Measurements from ENCODE around the gene GHITM. TPM values are rescaled to one million over a fixed set of nuclear protein-coding genes. Genes with fewer than 3 reads are reported as not detected.

The GHITM gene
- total RNA-seq, 1 experiment from 2014 or later: 156 TPM

- Histone ChIP-seq H3K27me3 (ENCODE audit: insufficient read depth, low read length) (peaks cover 19% of the 10 kb centered on the region), H3K9me3 (ENCODE audit: control insufficient read depth in 1 of 2, insufficient read depth in 1 of 2, low read depth in 1 of 2, low read length in 2 of 2) (no peaks in the 10 kb centered on the region), H3K79me2 (ENCODE audit: insufficient read depth, low read length) (no peaks in the 10 kb centered on the region), H3K9ac (ENCODE audit: low read length) (no peak overlapping the region), H2AFZ (ENCODE audit: low read depth, low read length, poor library complexity, severe bottlenecking) (no peak overlapping the region), H3K4me2 (ENCODE audit: low read length) (no peak overlapping the region), H3K27ac (ENCODE audit: low read depth, low read length) (no peak overlapping the region), H3K36me3 (ENCODE audit: control insufficient read depth in 1 of 2, insufficient read depth in 2 of 2, low read length in 2 of 2) (no peaks in the 10 kb centered on the region), H3K9me2 (ENCODE audit: insufficient read depth) (no peaks in the 10 kb centered on the region), H3K4me3 (replicated peaks in 1 of 2; ENCODE audit: low read depth in 1 of 2, low read length in 2 of 2) (no peak overlapping the region), H3K4me1 (ENCODE audit: control insufficient read depth in 1 of 2, insufficient read depth in 2 of 2, low read length in 2 of 2) (no peaks in the 10 kb centered on the region), H4K20me1 (ENCODE audit: insufficient read depth) (no peaks in the 10 kb centered on the region)
- no TSS peak for BruUV-seq (replicated peaks)
- ChIA-PET RAD21 (ENCODE audit: low non-redundant PET in 1 of 2, low total read pairs in 2 of 2, uncharacterized antibody in 2 of 2, unreplicated experiment in 2 of 2) (no interaction called here), CTCF (no interaction called here), POLR2A (no interaction called here)
- intact Hi-C loops (cut with micrococcal nuclease): no loop called here
- DNase-seq (ENCODE audit: low read depth, low spot score) (no peak), ATAC-seq (no peak)
- TF ChIP-seq REST (IDR thresholded peaks at IDR 0.05; ENCODE audit: low read depth) (no peak), ZFX (IDR thresholded peaks at IDR 0.05) (no peak)
Observed at GRCh38 chr10:84197643-84198042, 58.3 kb downstream of the GHITM start.

- H3K9ac ChIP-seq (ENCODE audit: low read length): no peak overlapping the region
- H3K27ac ChIP-seq (ENCODE audit: low read depth, low read length): no peak overlapping the region
- H3K4me3 ChIP-seq (replicated peaks in 1 of 2; ENCODE audit: low read depth in 1 of 2, low read length in 2 of 2): no peak overlapping the region
- intact Hi-C loops (cut with micrococcal nuclease): no loop called here
- no peak overlapping the region for H2AFZ ChIP-seq (ENCODE audit: low read depth, low read length, poor library complexity, severe bottlenecking)
- H3K9me2 ChIP-seq (ENCODE audit: insufficient read depth): no peaks in the 10 kb centered on the region
- ATAC-seq (no peak), DNase-seq (ENCODE audit: low read depth, low spot score) (no peak)
- no peaks in the 10 kb centered on the region for H3K4me1 ChIP-seq (ENCODE audit: control insufficient read depth in 1 of 2, insufficient read depth in 2 of 2, low read length in 2 of 2)
- no peaks in the 10 kb centered on the region for H3K9me3 ChIP-seq (ENCODE audit: control insufficient read depth in 1 of 2, insufficient read depth in 1 of 2, low read depth in 1 of 2, low read length in 2 of 2)
- peaks cover 19% of the 10 kb centered on the region for H3K27me3 ChIP-seq (ENCODE audit: insufficient read depth, low read length)
- ChIA-PET POLR2A (no interaction called here), CTCF (no interaction called here), RAD21 (ENCODE audit: low non-redundant PET in 1 of 2, low total read pairs in 2 of 2, uncharacterized antibody in 2 of 2, unreplicated experiment in 2 of 2) (no interaction called here)
- TF ChIP-seq POLR2AphosphoS5 (IDR thresholded peaks at IDR 0.05; ENCODE audit: low read depth, low read length) (no peak), EZH2 (IDR thresholded peaks at IDR 0.05) (no peak)
- H3K36me3 ChIP-seq (ENCODE audit: control insufficient read depth in 1 of 2, insufficient read depth in 2 of 2, low read length in 2 of 2): no peaks in the 10 kb centered on the region
- H3K79me2 ChIP-seq (ENCODE audit: insufficient read depth, low read length): no peaks in the 10 kb centered on the region
- H4K20me1 ChIP-seq (ENCODE audit: insufficient read depth): no peaks in the 10 kb centered on the region
- no peak overlapping the region for H3K4me2 ChIP-seq (ENCODE audit: low read length)
- no TSS peak for BruUV-seq (replicated peaks)
Observed at GRCh38 chr10:84198206-84198915, 59.1 kb downstream of the GHITM start.
